ENCODE results near the gene CUBN.

GRCh38 chr10:17062955-17063484 lies 66.6 kb downstream of the CUBN start:
- no peak for TF ChIP-seq POLR2AphosphoS5 (IDR thresholded peaks at IDR 0.05; ENCODE audit: borderline replicate concordance, low read depth, low read length)
- TF ChIP-seq EZH2 (IDR thresholded peaks at IDR 0.05) = no peak

Data from SK-N-MC (cell line).